SK-N-SH (cell line): ENCODE measurements around the gene TLDC2. TPM values are rescaled to one million over a fixed set of nuclear protein-coding genes. Genes with fewer than 3 reads are reported as not detected.

Experiments used
- CTCF ChIA-PET: fragments of 300-600, 350-600 bp; formaldehyde crosslinking; extraction: SDS; loops from one replicate; lab custom pipeline; 2021; lab: Yijun Ruan, JAX
- POLR2A ChIA-PET: fragments of 350-600 bp; sonication (Branson Sonifier 250); formaldehyde crosslinking; extraction: SDS; loops from one replicate; lab custom pipeline; 2020; ENCODE audit warnings: antibody characterized with exemption, inconsistent platforms; lab: Yijun Ruan, JAX
- DNase-seq: peaks from one replicate; pipeline ENCODE4 v3.0.0; 2012
- H2AFZ ChIP-seq: fragments of 200-600 bp; sonication (generic); 2 replicates; pipeline ENCODE4 v1.8.1; 2016; ENCODE audit warnings: antibody characterized with exemption, mild to moderate bottlenecking, low read depth
- H3F3A ChIP-seq: fragments of 200-600 bp; sonication (generic); replicated peaks from 2 replicates; pipeline ENCODE3; 2016; ENCODE audit warnings: antibody characterized with exemption, mild to moderate bottlenecking; ENCODE audit not compliant: insufficient read depth
- H3K27ac ChIP-seq, 2 experiments: fragments of 200-500 bp in 1 of 2; fragments of 200-600 bp in 1 of 2; sonication (Bioruptor generic) in 1 of 2; sonication (generic), shearing (Covaris generic) in 1 of 2; 2 replicates each; pipeline versions ENCODE4 v1.5.1 to v1.6.1; 2014 to 2016; ENCODE audit warnings: low read depth in 2 of 2, inconsistent platforms in 1 of 2, low read length in 1 of 2, mild to moderate bottlenecking in 1 of 2, mixed read lengths in 1 of 2
- H3K27me3 ChIP-seq: fragments of 200-600 bp; sonication (generic), shearing (Covaris generic); 2 replicates; pipeline ENCODE4 v1.6.1; 2016; ENCODE audit warnings: mixed run types; ENCODE audit not compliant: insufficient read depth
- H3K36me3 ChIP-seq, 2 experiments: fragments of 200-500 bp in 1 of 2; fragments of 200-600 bp in 1 of 2; sonication (Bioruptor generic) in 1 of 2; sonication (generic) in 1 of 2; replicated peaks in 1 of 2; 2 replicates each; pipeline versions ENCODE3 to v1.5.1; 2014 to 2016; ENCODE audit warnings: low read length in 1 of 2, mild to moderate bottlenecking in 1 of 2; ENCODE audit not compliant: insufficient read depth in 2 of 2, control insufficient read depth in 1 of 2
- H3K4me1 ChIP-seq, 2 experiments: fragments of 200-500 bp in 1 of 2; fragments of 200-600 bp in 1 of 2; sonication (Bioruptor generic) in 1 of 2; sonication (generic), shearing (Covaris generic) in 1 of 2; 2 replicates each; pipeline versions ENCODE4 v1.5.1 to v1.6.1; 2014 to 2016; ENCODE audit warnings: low read depth in 1 of 2, low read length in 1 of 2, mixed run types in 1 of 2; ENCODE audit not compliant: insufficient read depth in 2 of 2, control insufficient read depth in 1 of 2
- H3K4me2 ChIP-seq: fragments of 200-600 bp; sonication (generic), shearing (Covaris generic); 2 replicates; pipeline ENCODE4 v1.6.1; 2017; ENCODE audit warnings: mixed run types
- H3K4me3 ChIP-seq, 2 experiments: fragments of 200-500 bp in 1 of 2; fragments of 200-600 bp in 1 of 2; sonication (Bioruptor generic) in 1 of 2; sonication (generic), shearing (Covaris generic) in 1 of 2; 2 replicates each; pipeline versions ENCODE4 v1.5.1 to v1.8.1; 2014 to 2016; ENCODE audit warnings: low read depth in 2 of 2, inconsistent platforms in 1 of 2, low read length in 1 of 2, mild to moderate bottlenecking in 1 of 2, mixed read lengths in 1 of 2, moderate library complexity in 1 of 2
- H3K79me2 ChIP-seq: fragments of 200-600 bp; sonication (generic); 2 replicates; pipeline ENCODE4 v1.8.1; 2017; ENCODE audit warnings: mild to moderate bottlenecking; ENCODE audit not compliant: insufficient read depth
- H3K9ac ChIP-seq: fragments of 200-600 bp; sonication (generic); 2 replicates; pipeline ENCODE4 v1.6.1; 2017; ENCODE audit warnings: mixed run types
- H3K9me2 ChIP-seq: fragments of 200-600 bp; sonication (generic); 2 replicates; pipeline ENCODE4 v1.6.1; 2017; ENCODE audit warnings: mixed run types
- H3K9me3 ChIP-seq: fragments of 200-600 bp; sonication (generic); 2 replicates; pipeline ENCODE4 v1.6.1; 2017; ENCODE audit warnings: mixed run types, mild to moderate bottlenecking, moderate library complexity
- H4K20me1 ChIP-seq: fragments of 200-600 bp; sonication (generic); 2 replicates; pipeline ENCODE4 v1.6.1; 2017; ENCODE audit warnings: mild to moderate bottlenecking, mixed run types; ENCODE audit not compliant: insufficient read depth
- EP300 ChIP-seq, 2 experiments: IDR thresholded peaks; 2 replicates each; pipeline versions ENCODE4 v1.4.0 to v1.6.1; 2012; ENCODE audit warnings: borderline replicate concordance in 1 of 2, low read depth in 1 of 2, low read length in 1 of 2
- GATA2 ChIP-seq: sonication (generic); formaldehyde crosslinking; IDR thresholded peaks from 2 replicates; pipeline ENCODE4 v1.5.0; 2020; ENCODE audit warnings: mild to moderate bottlenecking, missing genetic modification reagents
- USF2 ChIP-seq: fragments of 150-350 bp; IDR thresholded peaks from 2 replicates; pipeline ENCODE4 v1.6.1; 2017; ENCODE audit warnings: antibody characterized with exemption, low read length, low read depth, borderline replicate concordance
- whole genome bisulfite sequencing: methylation state at CpG from one replicate; pipeline ENCODE4 v1.1.6; 2017; ENCODE audit warnings: low lambda C conversion rate; 5-methylcytosine and 5-hydroxymethylcytosine counted together
- polyA plus RNA-seq, 3 experiments: library from polyadenylated mRNA; depleted of rRNA; stranded (reverse); fragments of >200 nt; gene quantifications; 2 replicates each; pipeline ENCODE4 v1.2.3, GENCODE V29; 2012
- TF ChIP-seq, protein P1 (sequence below): IDR thresholded peaks from 2 replicates; pipeline ENCODE4; 2012

TLDC2 gene
- polyA plus RNA-seq, 1 of the 3 experiments (the other 2 are of a cell fraction) = 0.02 TPM

DNA sequence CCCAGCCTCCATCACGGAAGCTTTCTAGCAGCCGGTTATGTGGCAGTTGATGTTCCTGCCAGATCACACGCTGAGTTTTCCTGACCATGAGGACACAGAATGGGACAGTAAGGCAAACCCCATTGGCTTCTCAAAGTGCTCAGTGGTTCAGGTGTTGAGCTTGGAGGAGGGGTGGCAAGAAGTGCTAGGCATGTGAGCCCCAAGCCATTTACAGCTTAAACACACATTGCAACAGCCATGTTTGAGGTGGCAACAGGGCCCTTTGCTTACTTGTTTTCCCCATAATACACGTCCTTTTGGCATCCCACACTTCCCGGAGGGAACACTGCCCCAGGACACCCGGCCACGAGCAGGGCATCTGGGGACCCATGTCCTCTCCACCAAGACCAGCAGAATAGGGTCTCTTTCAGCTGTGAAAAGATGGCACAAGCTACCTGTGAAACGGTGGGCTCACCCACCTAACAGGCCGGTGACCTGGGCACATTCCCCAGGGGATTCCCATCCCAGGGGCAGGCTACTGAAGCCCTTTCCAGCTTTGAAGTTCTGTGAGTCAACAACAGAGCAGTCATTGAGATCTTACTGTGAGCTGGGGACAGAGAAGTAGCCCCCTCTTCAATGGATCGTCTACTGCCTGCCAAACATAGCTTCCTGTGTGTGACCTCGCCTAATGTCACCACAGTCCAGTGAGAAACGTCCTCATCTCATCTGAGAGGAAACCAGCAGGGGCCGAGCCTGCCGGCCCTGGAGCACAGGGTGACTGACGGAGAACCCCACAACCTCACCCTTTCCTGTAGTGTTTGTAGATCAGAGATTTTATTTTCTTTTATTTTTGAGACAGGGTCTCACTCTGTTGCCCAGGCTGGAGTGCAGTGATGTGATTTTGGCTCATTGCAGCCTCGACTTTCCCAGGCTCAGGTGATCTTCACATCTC is 4.0 kb upstream of the TLDC2 start:
- POLR2A ChIA-PET = interaction anchor here (1.2 kb wide), 1 partner anchor 9 kb away, joined by 3 read pairs; a partner anchor contains a TSS
- no peaks in the 10 kb centered on the region for H3K27me3 ChIP-seq
- H3K4me3 ChIP-seq = no peak overlapping the region
- WGBS = 77% methylated on average over 16 of the region's 16 CpGs
- TF ChIP-seq, protein P1, sequence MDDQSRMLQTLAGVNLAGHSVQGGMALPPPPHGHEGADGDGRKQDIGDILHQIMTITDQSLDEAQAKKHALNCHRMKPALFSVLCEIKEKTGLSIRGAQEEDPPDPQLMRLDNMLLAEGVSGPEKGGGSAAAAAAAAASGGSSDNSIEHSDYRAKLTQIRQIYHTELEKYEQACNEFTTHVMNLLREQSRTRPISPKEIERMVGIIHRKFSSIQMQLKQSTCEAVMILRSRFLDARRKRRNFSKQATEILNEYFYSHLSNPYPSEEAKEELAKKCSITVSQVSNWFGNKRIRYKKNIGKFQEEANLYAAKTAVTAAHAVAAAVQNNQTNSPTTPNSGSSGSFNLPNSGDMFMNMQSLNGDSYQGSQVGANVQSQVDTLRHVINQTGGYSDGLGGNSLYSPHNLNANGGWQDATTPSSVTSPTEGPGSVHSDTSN = no peak
- no peak for TF ChIP-seq EP300 (IDR thresholded peaks at IDR 0.05; ENCODE audit: borderline replicate concordance in 1 of 2, low read depth in 1 of 2, low read length in 1 of 2)
- TF ChIP-seq, all 33 proteins: peak for 0
- CTCF ChIA-PET = interaction anchor here (0.9 to 6.0 kb wide), 6 partner anchors 8 to 98 kb away, joined by 3 to 38 read pairs (median 8); partner anchors contain the start of gene DSN1
- H3K79me2 ChIP-seq = no peaks in the 10 kb centered on the region
- H3K9ac ChIP-seq = no peak overlapping the region
- H3K4me1 ChIP-seq = peaks cover 0 to 8% of the 10 kb centered on the region in 2 experiments; a peak in 1 of 4 replicates
- no peaks in the 10 kb centered on the region for H3F3A ChIP-seq
- no peak overlapping the region for H2AFZ ChIP-seq
- H3K9me3 ChIP-seq = no peaks in the 10 kb centered on the region
- no peaks in the 10 kb centered on the region for H3K36me3 ChIP-seq
- H3K4me2 ChIP-seq = no peak overlapping the region
- H3K9me2 ChIP-seq = no peaks in the 10 kb centered on the region
- no peak overlapping the region for H3K27ac ChIP-seq
- no peak for DNase-seq
- no peaks in the 10 kb centered on the region for H4K20me1 ChIP-seq

- CTCF ChIA-PET = interaction anchor here (0.8 to 6.0 kb wide), 8 partner anchors 9 to 261 kb away, joined by 3 to 38 read pairs (median 6); partner anchors contain the start of gene DSN1
These were observed 3.1 kb upstream of the TLDC2 start for GRCh38 chr20:36872852-36873251.

More at GRCh38 chr20:36872852-36873251, 3.1 kb upstream of the TLDC2 start:
- H3K9ac ChIP-seq = no peak overlapping the region
- no peak overlapping the region for H3K4me2 ChIP-seq
- POLR2A ChIA-PET = interaction anchor here (1.2 kb wide), 1 partner anchor 10 kb away, joined by 3 read pairs; a partner anchor contains a TSS
- no peaks in the 10 kb centered on the region for H3K9me3 ChIP-seq
- H4K20me1 ChIP-seq = no peaks in the 10 kb centered on the region
- TF ChIP-seq GATA2 (CRISPR knock-in tag) (peak; percentile 26; the same call in 1 of the 2 replicates), USF2 (no peak)
- WGBS = 50% methylated on average over 2 of the region's 5 CpGs
- H3K36me3 ChIP-seq = no peaks in the 10 kb centered on the region
- no peaks in the 10 kb centered on the region for H3K9me2 ChIP-seq
- no peak overlapping the region; a peak in 1 of 4 replicates for H3K27ac ChIP-seq
- H3K79me2 ChIP-seq = no peaks in the 10 kb centered on the region
- no peaks in the 10 kb centered on the region for H3K27me3 ChIP-seq
- H2AFZ ChIP-seq = no peak overlapping the region
- peaks cover 0 to 8% of the 10 kb centered on the region in 2 experiments; a peak in 1 of 4 replicates for H3K4me1 ChIP-seq
- no peaks in the 10 kb centered on the region for H3F3A ChIP-seq
- peak; percentile 84 for DNase-seq
- no peak overlapping the region for H3K4me3 ChIP-seq
